SK-N-SH treated with all-trans-retinoic acid at 6 μM for 48 hours (cell line): ENCODE results near the gene RPL35.

Experiments
- ATAC-seq: fragments of 200-7000 bp; cut with Tn5 transposase; 3 replicates; pipeline ENCODE4 v1.9.1; 2020; ENCODE audit warnings: mild to moderate bottlenecking, moderate library complexity
- ARNTL ChIP-seq: fragments of 450-650 bp; formaldehyde crosslinking; IDR thresholded peaks from 2 replicates; pipeline ENCODE4 v1.5.0; 2020; ENCODE audit warnings: low read depth, mild to moderate bottlenecking, moderate library complexity, borderline replicate concordance
- BACH2 ChIP-seq: fragments of 250-450 bp; sonication (Bioruptor Pico); IDR thresholded peaks from 2 replicates; pipeline ENCODE4 v1.9.0; 2021; ENCODE audit warnings: mild to moderate bottlenecking, borderline replicate concordance
- CSDC2 ChIP-seq: fragments of 250-450 bp; sonication (Bioruptor Pico); IDR thresholded peaks from 2 replicates; pipeline ENCODE4 v1.5.0; 2020; ENCODE audit warnings: mild to moderate bottlenecking, moderate library complexity
- ESRRG ChIP-seq: fragments of 250-450 bp; sonication (Bioruptor Pico); IDR thresholded peaks from 2 replicates; pipeline ENCODE4 v1.6.1; 2021; ENCODE audit warnings: mild to moderate bottlenecking
- ISL1 ChIP-seq: fragments of 250-450 bp; sonication (Bioruptor Pico); IDR thresholded peaks from 2 replicates; pipeline ENCODE4 v2.1.2; 2022; ENCODE audit warnings: mild to moderate bottlenecking, moderate library complexity
- OSR1 ChIP-seq: fragments of 250-450 bp; sonication (Bioruptor Pico); IDR thresholded peaks from 2 replicates; pipeline ENCODE4 v1.8.0; 2022; ENCODE audit warnings: moderate library complexity, mild to moderate bottlenecking, inconsistent platforms
- PPARA ChIP-seq: fragments of 250-450 bp; sonication (Bioruptor Pico); IDR thresholded peaks from 2 replicates; pipeline ENCODE4 v1.5.0; 2020; ENCODE audit warnings: mild to moderate bottlenecking, borderline replicate concordance
- SNAI2 ChIP-seq: fragments of 250-450 bp; sonication (Bioruptor Pico); IDR thresholded peaks from 2 replicates; pipeline ENCODE4 v1.5.0; 2020; ENCODE audit warnings: mild to moderate bottlenecking, moderate library complexity
- TCF4 ChIP-seq: fragments of 250-450 bp; sonication (Bioruptor Pico); IDR thresholded peaks from 2 replicates; pipeline ENCODE4 v1.8.0; 2021; ENCODE audit warnings: mild to moderate bottlenecking, moderate library complexity, borderline replicate concordance
- ZC3H10 ChIP-seq: fragments of 250-450 bp; sonication (Bioruptor Pico); IDR thresholded peaks from 2 replicates; pipeline ENCODE4 v1.5.1; 2021; ENCODE audit warnings: mild to moderate bottlenecking, moderate library complexity
- ZFP3 ChIP-seq: fragments of 250-450 bp; sonication (Bioruptor Pico); IDR thresholded peaks from 2 replicates; pipeline ENCODE4 v1.5.0; 2020; ENCODE audit warnings: mild to moderate bottlenecking, moderate library complexity
- ZNF70 ChIP-seq: fragments of 450-650 bp; formaldehyde crosslinking; IDR thresholded peaks from 2 replicates; pipeline ENCODE4 v1.5.0; 2020; ENCODE audit warnings: mild to moderate bottlenecking, moderate library complexity
- ZNF8 ChIP-seq: fragments of 450-650 bp; formaldehyde crosslinking; IDR thresholded peaks from 2 replicates; pipeline ENCODE4 v1.5.0; 2020; ENCODE audit warnings: mild to moderate bottlenecking, moderate library complexity
- TF ChIP-seq, protein P1 (sequence below): fragments of 250-450 bp; sonication (Bioruptor Pico); IDR thresholded peaks from 2 replicates; pipeline ENCODE4 v1.5.0; 2020; ENCODE audit warnings: mild to moderate bottlenecking, moderate library complexity
- TF ChIP-seq, protein P2 (sequence below): fragments of 250-450 bp; sonication (Bioruptor Pico); IDR thresholded peaks from 2 replicates; pipeline ENCODE4 v1.5.1; 2021; ENCODE audit warnings: mild to moderate bottlenecking, moderate library complexity
- TF ChIP-seq, protein P3 (sequence below): fragments of 250-450 bp; sonication (Bioruptor Pico); IDR thresholded peaks from 2 replicates; pipeline ENCODE4 v1.8.0; 2020; ENCODE audit warnings: mild to moderate bottlenecking, moderate library complexity, borderline replicate concordance
- TF ChIP-seq, protein P4 (sequence below): fragments of 250-450 bp; sonication (Bioruptor Pico); IDR thresholded peaks from 2 replicates; pipeline ENCODE4 v1.5.1; 2020; ENCODE audit warnings: low read depth, mild to moderate bottlenecking, moderate library complexity

The RPL35 gene

DNA sequence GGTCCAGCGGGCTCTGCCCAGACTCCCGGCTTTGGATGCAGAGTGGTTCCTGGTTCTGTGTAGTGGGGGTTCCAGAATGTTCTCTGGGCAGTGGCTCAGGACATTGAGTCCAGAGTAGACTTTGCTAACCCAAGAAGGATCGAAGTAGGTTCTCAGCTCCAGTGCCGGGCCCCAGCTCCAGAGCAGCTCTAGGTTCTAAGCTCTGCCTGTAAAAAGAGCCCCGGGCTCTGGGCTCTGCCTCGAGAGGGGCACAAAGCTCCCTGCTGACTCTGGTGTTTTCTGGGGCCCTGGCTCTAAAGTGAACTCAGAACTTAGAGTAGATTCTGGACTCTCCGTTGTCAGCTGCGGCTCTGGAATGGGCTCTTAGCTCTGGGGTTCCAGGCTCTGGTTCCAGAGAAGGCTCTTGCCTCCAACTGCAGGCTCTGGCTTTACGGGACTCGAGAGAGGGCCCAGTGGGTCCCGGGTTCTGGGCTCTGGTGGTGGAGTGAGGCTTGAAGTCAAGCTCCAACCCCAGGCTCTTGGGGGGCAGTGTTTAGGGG lies 8.1 kb downstream of the RPL35 start (continued):
- TF ChIP-seq ISL1 (CRISPR knock-in tag) (no peak), OSR1 (CRISPR knock-in tag) (no peak)

DNA sequence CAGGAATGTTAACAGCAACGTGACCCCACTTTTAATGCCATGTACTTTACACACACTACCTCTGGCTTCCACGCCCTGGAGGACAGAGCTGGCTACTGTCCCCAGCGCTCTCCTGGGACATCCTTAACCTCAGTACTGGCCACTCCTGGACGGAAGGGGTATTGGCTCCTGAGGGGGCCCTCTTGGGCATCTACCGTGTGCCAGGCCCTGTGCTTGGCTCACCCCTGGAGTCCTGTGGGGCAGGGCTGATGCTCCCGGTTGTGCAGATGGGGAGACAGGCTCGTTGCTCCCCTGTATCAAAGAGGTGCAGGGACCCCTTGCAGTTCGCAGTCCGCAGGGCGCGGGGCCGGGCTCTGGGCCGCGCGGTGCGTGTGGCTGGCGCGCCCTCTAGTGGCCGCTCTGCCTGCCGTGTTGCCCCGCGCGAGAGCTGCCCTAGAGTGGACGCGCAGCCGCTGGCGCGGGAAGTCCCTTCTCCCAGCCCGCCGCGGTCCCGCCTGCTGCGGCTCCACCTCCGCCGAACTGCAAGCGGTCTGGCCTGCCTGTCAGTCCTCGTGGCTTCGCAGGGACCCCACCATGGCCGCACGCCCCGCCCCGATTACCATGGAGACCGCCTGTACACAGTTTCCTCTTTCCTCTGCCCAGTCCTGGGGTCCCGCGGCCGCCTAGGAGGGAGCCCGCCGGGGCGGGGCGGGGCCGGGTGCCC lies 8.8 kb downstream of the RPL35 start, which contains the start of gene WDR38:
TSS of gene WDR38 (plus strand) at position 632 of the 703 bp plus-strand sequence. CDS start 72 bp downstream, outside the sequence.
- ATAC-seq = peak; percentile 86

DNA sequence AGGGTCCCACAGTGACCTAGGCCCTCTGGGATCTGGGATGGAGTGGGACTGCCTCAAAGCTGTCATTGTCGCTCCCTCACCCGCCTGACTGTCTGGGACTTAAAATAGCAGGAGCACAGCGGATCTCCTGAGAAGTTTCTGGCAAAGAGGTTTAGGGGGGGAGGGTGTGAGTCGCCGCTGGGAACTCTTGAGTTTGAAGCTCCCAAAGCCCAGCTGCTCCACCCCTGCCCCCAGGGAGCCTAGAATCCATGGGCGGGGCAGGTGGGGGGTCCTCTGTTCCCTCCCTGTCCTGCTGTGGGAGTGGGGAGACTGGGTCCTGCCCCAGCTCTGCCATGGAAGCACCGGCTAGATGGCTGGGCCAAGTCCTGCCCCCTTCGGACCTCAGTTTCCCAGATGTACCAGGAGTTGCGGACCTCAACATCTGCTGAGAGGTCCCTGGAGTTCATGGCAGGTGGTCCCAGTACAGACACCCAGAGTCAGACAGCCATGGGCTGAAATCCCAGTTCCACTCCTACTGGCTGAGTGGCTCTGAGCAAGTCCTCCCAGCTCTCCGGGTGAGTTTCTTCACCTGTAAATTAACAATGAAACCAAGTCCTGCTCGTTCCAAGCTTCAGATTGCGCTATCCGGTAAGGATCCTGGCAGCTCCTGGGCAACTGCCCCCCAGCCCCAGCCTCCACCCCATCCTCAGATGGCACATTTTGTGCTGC lies 9.5 kb downstream of the RPL35 start:
- no peak for TF ChIP-seq ZFP3
- no peak for TF ChIP-seq PPARA (CRISPR knock-in tag)
- TF ChIP-seq SNAI2 (CRISPR knock-in tag) = no peak
- TF ChIP-seq, protein P1, sequence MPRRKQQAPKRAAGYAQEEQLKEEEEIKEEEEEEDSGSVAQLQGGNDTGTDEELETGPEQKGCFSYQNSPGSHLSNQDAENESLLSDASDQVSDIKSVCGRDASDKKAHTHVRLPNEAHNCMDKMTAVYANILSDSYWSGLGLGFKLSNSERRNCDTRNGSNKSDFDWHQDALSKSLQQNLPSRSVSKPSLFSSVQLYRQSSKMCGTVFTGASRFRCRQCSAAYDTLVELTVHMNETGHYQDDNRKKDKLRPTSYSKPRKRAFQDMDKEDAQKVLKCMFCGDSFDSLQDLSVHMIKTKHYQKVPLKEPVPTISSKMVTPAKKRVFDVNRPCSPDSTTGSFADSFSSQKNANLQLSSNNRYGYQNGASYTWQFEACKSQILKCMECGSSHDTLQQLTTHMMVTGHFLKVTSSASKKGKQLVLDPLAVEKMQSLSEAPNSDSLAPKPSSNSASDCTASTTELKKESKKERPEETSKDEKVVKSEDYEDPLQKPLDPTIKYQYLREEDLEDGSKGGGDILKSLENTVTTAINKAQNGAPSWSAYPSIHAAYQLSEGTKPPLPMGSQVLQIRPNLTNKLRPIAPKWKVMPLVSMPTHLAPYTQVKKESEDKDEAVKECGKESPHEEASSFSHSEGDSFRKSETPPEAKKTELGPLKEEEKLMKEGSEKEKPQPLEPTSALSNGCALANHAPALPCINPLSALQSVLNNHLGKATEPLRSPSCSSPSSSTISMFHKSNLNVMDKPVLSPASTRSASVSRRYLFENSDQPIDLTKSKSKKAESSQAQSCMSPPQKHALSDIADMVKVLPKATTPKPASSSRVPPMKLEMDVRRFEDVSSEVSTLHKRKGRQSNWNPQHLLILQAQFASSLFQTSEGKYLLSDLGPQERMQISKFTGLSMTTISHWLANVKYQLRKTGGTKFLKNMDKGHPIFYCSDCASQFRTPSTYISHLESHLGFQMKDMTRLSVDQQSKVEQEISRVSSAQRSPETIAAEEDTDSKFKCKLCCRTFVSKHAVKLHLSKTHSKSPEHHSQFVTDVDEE (CRISPR knock-in tag) = no peak
- TF ChIP-seq ZNF70 (CRISPR knock-in tag) = no peak
- TF ChIP-seq, protein P2, sequence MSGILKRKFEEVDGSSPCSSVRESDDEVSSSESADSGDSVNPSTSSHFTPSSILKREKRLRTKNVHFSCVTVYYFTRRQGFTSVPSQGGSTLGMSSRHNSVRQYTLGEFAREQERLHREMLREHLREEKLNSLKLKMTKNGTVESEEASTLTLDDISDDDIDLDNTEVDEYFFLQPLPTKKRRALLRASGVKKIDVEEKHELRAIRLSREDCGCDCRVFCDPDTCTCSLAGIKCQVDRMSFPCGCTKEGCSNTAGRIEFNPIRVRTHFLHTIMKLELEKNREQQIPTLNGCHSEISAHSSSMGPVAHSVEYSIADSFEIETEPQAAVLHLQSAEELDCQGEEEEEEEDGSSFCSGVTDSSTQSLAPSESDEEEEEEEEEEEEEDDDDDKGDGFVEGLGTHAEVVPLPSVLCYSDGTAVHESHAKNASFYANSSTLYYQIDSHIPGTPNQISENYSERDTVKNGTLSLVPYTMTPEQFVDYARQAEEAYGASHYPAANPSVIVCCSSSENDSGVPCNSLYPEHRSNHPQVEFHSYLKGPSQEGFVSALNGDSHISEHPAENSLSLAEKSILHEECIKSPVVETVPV (CRISPR knock-in tag) = no peak
- TF ChIP-seq ZC3H10 (CRISPR knock-in tag) = no peak
- TF ChIP-seq, protein P3, sequence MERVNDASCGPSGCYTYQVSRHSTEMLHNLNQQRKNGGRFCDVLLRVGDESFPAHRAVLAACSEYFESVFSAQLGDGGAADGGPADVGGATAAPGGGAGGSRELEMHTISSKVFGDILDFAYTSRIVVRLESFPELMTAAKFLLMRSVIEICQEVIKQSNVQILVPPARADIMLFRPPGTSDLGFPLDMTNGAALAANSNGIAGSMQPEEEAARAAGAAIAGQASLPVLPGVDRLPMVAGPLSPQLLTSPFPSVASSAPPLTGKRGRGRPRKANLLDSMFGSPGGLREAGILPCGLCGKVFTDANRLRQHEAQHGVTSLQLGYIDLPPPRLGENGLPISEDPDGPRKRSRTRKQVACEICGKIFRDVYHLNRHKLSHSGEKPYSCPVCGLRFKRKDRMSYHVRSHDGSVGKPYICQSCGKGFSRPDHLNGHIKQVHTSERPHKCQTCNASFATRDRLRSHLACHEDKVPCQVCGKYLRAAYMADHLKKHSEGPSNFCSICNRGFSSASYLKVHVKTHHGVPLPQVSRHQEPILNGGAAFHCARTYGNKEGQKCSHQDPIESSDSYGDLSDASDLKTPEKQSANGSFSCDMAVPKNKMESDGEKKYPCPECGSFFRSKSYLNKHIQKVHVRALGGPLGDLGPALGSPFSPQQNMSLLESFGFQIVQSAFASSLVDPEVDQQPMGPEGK (CRISPR knock-in tag) = no peak
- TF ChIP-seq CSDC2 (CRISPR knock-in tag) = no peak
- no peak for ATAC-seq

More for the DNA sequence above, 8.8 kb downstream of the RPL35 start, which contains the start of gene WDR38:
- no peak for TF ChIP-seq ZFP3
- peak; percentile 40; the same call in 1 of the 2 replicates for TF ChIP-seq ESRRG (CRISPR knock-in tag)

DNA sequence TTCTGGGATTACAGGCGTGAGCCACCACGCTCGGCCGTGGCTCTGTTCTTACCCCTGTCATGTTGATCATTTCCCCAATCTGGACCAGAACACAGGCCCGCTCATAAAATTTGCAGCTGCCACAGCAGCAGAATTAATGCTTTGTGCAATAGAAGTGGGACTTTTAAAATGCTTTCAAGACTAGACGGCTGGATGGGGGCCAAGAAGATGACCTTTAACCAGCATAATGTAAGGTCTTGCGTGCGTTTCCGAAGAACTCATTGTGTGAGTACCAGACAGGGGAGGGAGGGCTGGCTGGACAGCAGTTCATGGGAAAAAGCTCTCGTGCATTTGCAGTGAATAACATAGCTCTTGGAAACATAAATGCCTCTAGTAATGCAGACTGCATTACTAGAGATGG lies 12.0 kb downstream of the RPL35 start:
- ATAC-seq = no peak
- TF ChIP-seq, protein P1 (CRISPR knock-in tag) = no peak
- TF ChIP-seq, protein P4, sequence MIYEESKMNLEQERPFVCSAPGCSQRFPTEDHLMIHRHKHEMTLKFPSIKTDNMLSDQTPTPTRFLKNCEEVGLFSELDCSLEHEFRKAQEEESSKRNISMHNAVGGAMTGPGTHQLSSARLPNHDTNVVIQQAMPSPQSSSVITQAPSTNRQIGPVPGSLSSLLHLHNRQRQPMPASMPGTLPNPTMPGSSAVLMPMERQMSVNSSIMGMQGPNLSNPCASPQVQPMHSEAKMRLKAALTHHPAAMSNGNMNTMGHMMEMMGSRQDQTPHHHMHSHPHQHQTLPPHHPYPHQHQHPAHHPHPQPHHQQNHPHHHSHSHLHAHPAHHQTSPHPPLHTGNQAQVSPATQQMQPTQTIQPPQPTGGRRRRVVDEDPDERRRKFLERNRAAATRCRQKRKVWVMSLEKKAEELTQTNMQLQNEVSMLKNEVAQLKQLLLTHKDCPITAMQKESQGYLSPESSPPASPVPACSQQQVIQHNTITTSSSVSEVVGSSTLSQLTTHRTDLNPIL = no peak
- TF ChIP-seq PPARA (CRISPR knock-in tag) (no peak), ARNTL (CRISPR knock-in tag) (no peak), ZNF8 (CRISPR knock-in tag) (no peak), ZFP3 (no peak), OSR1 (CRISPR knock-in tag) (no peak), BACH2 (CRISPR knock-in tag) (no peak), TCF4 (CRISPR knock-in tag) (no peak)
